ENCODE data around the gene OR2T12.
"Not testable (repeated sequence)": the region's sequence is repeated elsewhere in the genome, so short reads cannot be mapped to it uniquely, and the experiment has no call there.

OR2T12 gene

GRCh38 chr1:248303324-248303723 lies at the start of gene OR2T12:
TSS of gene OR2T12 (minus strand) at chr1:248303424. CDS start at chr1:248295578, 7,846 bp downstream.
- no peaks in the 10 kb centered on the region for H3K4me1 ChIP-seq (ENCODE audit: insufficient read depth, low read length)
- H3K36me3 ChIP-seq (ENCODE audit: insufficient read depth, low read length), result no peaks in the 10 kb centered on the region
- H3K9ac ChIP-seq (ENCODE audit: low read length), result no peak within 1 kb of the TSS
- H3K27me3 ChIP-seq (ENCODE audit: control insufficient read depth in 1 of 2, insufficient read depth in 2 of 2, low read length in 2 of 2), result no peaks in the 10 kb centered on the region
- no peak within 1 kb of the TSS for H3K4me3 ChIP-seq (ENCODE audit: low read depth in 1 of 2, low read length in 2 of 2)
- H3K27ac ChIP-seq (ENCODE audit: low read depth, low read length), result no peak within 1 kb of the TSS
- H3K9me3 ChIP-seq (ENCODE audit: low read length), result no peaks in the 10 kb centered on the region

- no peaks in the 10 kb centered on the region for H3K9me3 ChIP-seq (ENCODE audit: low read length)
- H3K9ac ChIP-seq (ENCODE audit: low read length), result no peak within 1 kb of the TSS
- H3K27me3 ChIP-seq (ENCODE audit: control insufficient read depth in 1 of 2, insufficient read depth in 2 of 2, low read length in 2 of 2), result no peaks in the 10 kb centered on the region
- no peak within 1 kb of the TSS for H3K27ac ChIP-seq (ENCODE audit: low read depth, low read length)
- H3K4me3 ChIP-seq (ENCODE audit: low read depth in 1 of 2, low read length in 2 of 2), result no peak within 1 kb of the TSS
- H3K36me3 ChIP-seq (ENCODE audit: insufficient read depth, low read length), result no peaks in the 10 kb centered on the region
- no peaks in the 10 kb centered on the region for H3K4me1 ChIP-seq (ENCODE audit: insufficient read depth, low read length)
Observed at GRCh38 chr1:248348475-248348874, 45.3 kb upstream of the OR2T12 start, which contains the start of gene OR14C36. TSS of gene OR14C36 (plus strand) at chr1:248348775. CDS start at chr1:248348775, 0 bp downstream.

- Histone ChIP-seq H3K4me3 (ENCODE audit: low read depth in 1 of 2, low read length in 2 of 2) (no peak overlapping the region), H3K27me3 (ENCODE audit: control insufficient read depth in 1 of 2, insufficient read depth in 2 of 2, low read length in 2 of 2) (no peaks in the 10 kb centered on the region), H3K36me3 (ENCODE audit: insufficient read depth, low read length) (no peaks in the 10 kb centered on the region), H3K9me3 (ENCODE audit: low read length) (no peaks in the 10 kb centered on the region), H3K9ac (ENCODE audit: low read length) (no peak overlapping the region), H3K27ac (ENCODE audit: low read depth, low read length) (no peak overlapping the region), H3K4me1 (ENCODE audit: insufficient read depth, low read length) (no peaks in the 10 kb centered on the region)
Observed at GRCh38 chr1:248343451-248343850, 40.2 kb upstream of the OR2T12 start.

GRCh38 chr1:248324468-248324867 lies 21.2 kb upstream of the OR2T12 start, which contains the start of gene OR2M7:
TSS of gene OR2M7 (minus strand) at chr1:248324568. CDS start at chr1:248324568, 0 bp downstream.
- Histone ChIP-seq H3K27ac (ENCODE audit: low read depth, low read length) (no peak within 1 kb of the TSS), H3K27me3 (ENCODE audit: control insufficient read depth in 1 of 2, insufficient read depth in 2 of 2, low read length in 2 of 2) (no peaks in the 10 kb centered on the region), H3K4me3 (ENCODE audit: low read depth in 1 of 2, low read length in 2 of 2) (no peak within 1 kb of the TSS), H3K36me3 (ENCODE audit: insufficient read depth, low read length) (no peaks in the 10 kb centered on the region), H3K9ac (ENCODE audit: low read length) (no peak within 1 kb of the TSS), H3K4me1 (ENCODE audit: insufficient read depth, low read length) (no peaks in the 10 kb centered on the region), H3K9me3 (ENCODE audit: low read length) (no peaks in the 10 kb centered on the region)

GRCh38 chr1:248316796-248317195 lies 13.6 kb upstream of the OR2T12 start:
- Histone ChIP-seq H3K27me3 (ENCODE audit: control insufficient read depth in 1 of 2, insufficient read depth in 2 of 2, low read length in 2 of 2) (no peaks in the 10 kb centered on the region), H3K4me3 (ENCODE audit: low read depth in 1 of 2, low read length in 2 of 2) (no peak overlapping the region), H3K27ac (ENCODE audit: low read depth, low read length) (no peak overlapping the region), H3K9me3 (ENCODE audit: low read length) (no peaks in the 10 kb centered on the region), H3K9ac (ENCODE audit: low read length) (no peak overlapping the region), H3K4me1 (ENCODE audit: insufficient read depth, low read length) (no peaks in the 10 kb centered on the region), H3K36me3 (ENCODE audit: insufficient read depth, low read length) (no peaks in the 10 kb centered on the region)

GRCh38 chr1:248306740-248307139 lies 3.5 kb upstream of the OR2T12 start:
- H3K4me3 ChIP-seq (ENCODE audit: low read depth in 1 of 2, low read length in 2 of 2); H3K4me1 ChIP-seq (ENCODE audit: insufficient read depth, low read length); H3K9me3 ChIP-seq (ENCODE audit: low read length); H3K27ac ChIP-seq (ENCODE audit: low read depth, low read length); H3K36me3 ChIP-seq (ENCODE audit: insufficient read depth, low read length); H3K9ac ChIP-seq (ENCODE audit: low read length); H3K27me3 ChIP-seq (ENCODE audit: control insufficient read depth in 1 of 2, insufficient read depth in 2 of 2, low read length in 2 of 2): not testable (repeated sequence)

GRCh38 chr1:248306103-248306502 lies 2.9 kb upstream of the OR2T12 start:
- H3K9ac ChIP-seq (ENCODE audit: low read length), result no peak overlapping the region
- H3K27me3 ChIP-seq (ENCODE audit: control insufficient read depth in 1 of 2, insufficient read depth in 2 of 2, low read length in 2 of 2), result no peaks in the 10 kb centered on the region
- no peaks in the 10 kb centered on the region for H3K36me3 ChIP-seq (ENCODE audit: insufficient read depth, low read length)
- no peaks in the 10 kb centered on the region for H3K9me3 ChIP-seq (ENCODE audit: low read length)
- no peak overlapping the region for H3K4me3 ChIP-seq (ENCODE audit: low read depth in 1 of 2, low read length in 2 of 2)
- H3K4me1 ChIP-seq (ENCODE audit: insufficient read depth, low read length), result no peaks in the 10 kb centered on the region
- no peak overlapping the region for H3K27ac ChIP-seq (ENCODE audit: low read depth, low read length)

- H3K4me1 ChIP-seq (ENCODE audit: insufficient read depth, low read length); H3K9ac ChIP-seq (ENCODE audit: low read length); H3K9me3 ChIP-seq (ENCODE audit: low read length); H3K27ac ChIP-seq (ENCODE audit: low read depth, low read length); H3K4me3 ChIP-seq (ENCODE audit: low read depth in 1 of 2, low read length in 2 of 2); H3K36me3 ChIP-seq (ENCODE audit: insufficient read depth, low read length); H3K27me3 ChIP-seq (ENCODE audit: control insufficient read depth in 1 of 2, insufficient read depth in 2 of 2, low read length in 2 of 2): not testable (repeated sequence)
Observed at GRCh38 chr1:248305672-248306071, 2.4 kb upstream of the OR2T12 start.

- H3K4me3 ChIP-seq (ENCODE audit: low read depth in 1 of 2, low read length in 2 of 2), result no peak overlapping the region
Observed at GRCh38 chr1:248288391-248288790, 14.8 kb downstream of the OR2T12 start.

GRCh38 chr1:248277876-248278275 lies 25.3 kb downstream of the OR2T12 start, which contains the start of gene OR2T33:
TSS of gene OR2T33 (minus strand) at chr1:248277976. CDS start at chr1:248273814, 4,162 bp downstream.
- Histone ChIP-seq H3K4me1 (ENCODE audit: insufficient read depth, low read length) (no peaks in the 10 kb centered on the region), H3K9me3 (ENCODE audit: low read length) (no peaks in the 10 kb centered on the region), H3K27me3 (ENCODE audit: control insufficient read depth in 1 of 2, insufficient read depth in 2 of 2, low read length in 2 of 2) (no peaks in the 10 kb centered on the region), H3K27ac (ENCODE audit: low read depth, low read length) (no peak within 1 kb of the TSS), H3K9ac (ENCODE audit: low read length) (no peak within 1 kb of the TSS), H3K4me3 (ENCODE audit: low read depth in 1 of 2, low read length in 2 of 2) (no peak within 1 kb of the TSS), H3K36me3 (ENCODE audit: insufficient read depth, low read length) (no peaks in the 10 kb centered on the region)

More at GRCh38 chr1:248288391-248288790, 14.8 kb downstream of the OR2T12 start:
- H3K9me3 ChIP-seq (ENCODE audit: low read length), result no peaks in the 10 kb centered on the region
- H3K4me1 ChIP-seq (ENCODE audit: insufficient read depth, low read length), result no peaks in the 10 kb centered on the region
- no peak overlapping the region for H3K9ac ChIP-seq (ENCODE audit: low read length)
- no peaks in the 10 kb centered on the region for H3K36me3 ChIP-seq (ENCODE audit: insufficient read depth, low read length)
- no peak overlapping the region for H3K27ac ChIP-seq (ENCODE audit: low read depth, low read length)
- H3K27me3 ChIP-seq (ENCODE audit: control insufficient read depth in 1 of 2, insufficient read depth in 2 of 2, low read length in 2 of 2), result no peaks in the 10 kb centered on the region

GRCh38 chr1:248273225-248273624 lies 30.0 kb downstream of the OR2T12 start:
- H3K4me1 ChIP-seq (ENCODE audit: insufficient read depth, low read length); H3K4me3 ChIP-seq (ENCODE audit: low read depth in 1 of 2, low read length in 2 of 2); H3K9ac ChIP-seq (ENCODE audit: low read length); H3K27ac ChIP-seq (ENCODE audit: low read depth, low read length); H3K27me3 ChIP-seq (ENCODE audit: control insufficient read depth in 1 of 2, insufficient read depth in 2 of 2, low read length in 2 of 2); H3K9me3 ChIP-seq (ENCODE audit: low read length); H3K36me3 ChIP-seq (ENCODE audit: insufficient read depth, low read length): not testable (repeated sequence)

- Histone ChIP-seq H3K27ac (ENCODE audit: low read depth, low read length) (no peak overlapping the region), H3K4me1 (ENCODE audit: insufficient read depth, low read length) (no peaks in the 10 kb centered on the region), H3K27me3 (ENCODE audit: control insufficient read depth in 1 of 2, insufficient read depth in 2 of 2, low read length in 2 of 2) (no peaks in the 10 kb centered on the region), H3K4me3 (ENCODE audit: low read depth in 1 of 2, low read length in 2 of 2) (no peak overlapping the region), H3K9me3 (ENCODE audit: low read length) (no peaks in the 10 kb centered on the region), H3K9ac (ENCODE audit: low read length) (no peak overlapping the region), H3K36me3 (ENCODE audit: insufficient read depth, low read length) (no peaks in the 10 kb centered on the region)
Observed at GRCh38 chr1:248268178-248268577, 35.0 kb downstream of the OR2T12 start.

Data from muscle layer of colon (tissue), 2 donors.